Astrocyte (in vitro differentiated cells and primary cell): Measurements from ENCODE around the gene SERPINB6.

Experiments used
- EZH2 ChIP-seq: IDR thresholded peaks from 2 replicates; pipeline ENCODE4 v1.6.1; 2012; ENCODE audit warnings: mild to moderate bottlenecking, low read length, inconsistent platforms; ENCODE audit not compliant: insufficient read depth
- TF ChIP-seq, protein P1 (sequence below): IDR thresholded peaks from 2 replicates; pipeline ENCODE4 v1.5.1; 2011; ENCODE audit warnings: low read depth, mild to moderate bottlenecking, inconsistent platforms, low read length, moderate library complexity; ENCODE audit not compliant: insufficient read depth

DNA sequence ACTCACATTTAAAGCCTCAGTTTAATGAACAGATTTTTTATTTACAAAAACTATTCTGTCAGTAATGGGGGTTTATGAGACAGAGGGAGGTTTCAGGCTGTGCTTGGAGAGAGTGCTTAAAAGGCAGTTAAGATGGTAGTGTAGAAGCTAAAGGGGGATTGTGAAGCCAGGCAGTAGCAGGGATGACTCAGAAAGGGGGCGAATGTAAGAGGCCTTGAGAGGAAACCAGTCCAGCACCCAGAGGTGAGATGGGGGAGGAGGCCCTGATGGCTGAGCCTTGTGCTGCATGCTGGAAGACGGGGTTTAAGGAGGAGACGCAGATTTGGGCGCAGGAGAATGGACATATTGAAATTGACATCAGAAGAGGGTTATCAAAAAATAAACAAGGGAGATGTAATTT lies 61.6 kb downstream of the SERPINB6 start:
- TF ChIP-seq, protein P1, sequence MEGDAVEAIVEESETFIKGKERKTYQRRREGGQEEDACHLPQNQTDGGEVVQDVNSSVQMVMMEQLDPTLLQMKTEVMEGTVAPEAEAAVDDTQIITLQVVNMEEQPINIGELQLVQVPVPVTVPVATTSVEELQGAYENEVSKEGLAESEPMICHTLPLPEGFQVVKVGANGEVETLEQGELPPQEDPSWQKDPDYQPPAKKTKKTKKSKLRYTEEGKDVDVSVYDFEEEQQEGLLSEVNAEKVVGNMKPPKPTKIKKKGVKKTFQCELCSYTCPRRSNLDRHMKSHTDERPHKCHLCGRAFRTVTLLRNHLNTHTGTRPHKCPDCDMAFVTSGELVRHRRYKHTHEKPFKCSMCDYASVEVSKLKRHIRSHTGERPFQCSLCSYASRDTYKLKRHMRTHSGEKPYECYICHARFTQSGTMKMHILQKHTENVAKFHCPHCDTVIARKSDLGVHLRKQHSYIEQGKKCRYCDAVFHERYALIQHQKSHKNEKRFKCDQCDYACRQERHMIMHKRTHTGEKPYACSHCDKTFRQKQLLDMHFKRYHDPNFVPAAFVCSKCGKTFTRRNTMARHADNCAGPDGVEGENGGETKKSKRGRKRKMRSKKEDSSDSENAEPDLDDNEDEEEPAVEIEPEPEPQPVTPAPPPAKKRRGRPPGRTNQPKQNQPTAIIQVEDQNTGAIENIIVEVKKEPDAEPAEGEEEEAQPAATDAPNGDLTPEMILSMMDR = no peak
- no peak for TF ChIP-seq EZH2
